ENCODE results near the gene PIK3CG.
A peak's percentile ranks its signal among the peaks of the same experiment; 100 is the strongest.

The PIK3CG gene

GRCh38 chr7:106868364-106868763 is 3.3 kb downstream of the PIK3CG start:
- no peak for TF ChIP-seq POLR2AphosphoS5 (IDR thresholded peaks at IDR 0.05; ENCODE audit: low read depth, low read length)
- no peak for TF ChIP-seq TAF1 (IDR thresholded peaks at IDR 0.05; ENCODE audit: low read depth, low read length)
- TF ChIP-seq POU2F2 (IDR thresholded peaks at IDR 0.05; ENCODE audit: low read depth, low read length) = no peak
- no peak for TF ChIP-seq POLR2A (IDR thresholded peaks at IDR 0.05; ENCODE audit: low read depth, low read length)
- TF ChIP-seq PAX5 (IDR thresholded peaks at IDR 0.05; ENCODE audit: insufficient read depth, low read length, severe bottlenecking) = no peak
- TF ChIP-seq SPI1 (IDR thresholded peaks at IDR 0.05; ENCODE audit: low read depth, low read length) = no peak
- DNase-seq (ENCODE audit: insufficient read length, low spot score) (no peak), FAIRE-seq (no peak)

- DNase-seq (ENCODE audit: insufficient read length, low spot score) (no peak), FAIRE-seq (no peak)
- TF ChIP-seq SPI1 (IDR thresholded peaks at IDR 0.05; ENCODE audit: low read depth, low read length) = no peak
- no peak for TF ChIP-seq POLR2A (IDR thresholded peaks at IDR 0.05; ENCODE audit: low read depth, low read length)
- TF ChIP-seq POU2F2 (IDR thresholded peaks at IDR 0.05; ENCODE audit: low read depth, low read length) = no peak
- no peak for TF ChIP-seq TAF1 (IDR thresholded peaks at IDR 0.05; ENCODE audit: low read depth, low read length)
- no peak for TF ChIP-seq PAX5 (IDR thresholded peaks at IDR 0.05; ENCODE audit: insufficient read depth, low read length, severe bottlenecking)
- TF ChIP-seq POLR2AphosphoS5 (IDR thresholded peaks at IDR 0.05; ENCODE audit: low read depth, low read length) = no peak
These were observed 4.9 kb downstream of the PIK3CG start for GRCh38 chr7:106869954-106870353.

GRCh38 chr7:106870528-106870927 is 5.4 kb downstream of the PIK3CG start:
- FAIRE-seq = no peak
- no peak for DNase-seq (ENCODE audit: insufficient read length, low spot score)
- no peak for TF ChIP-seq PAX5 (IDR thresholded peaks at IDR 0.05; ENCODE audit: insufficient read depth, low read length, severe bottlenecking)
- TF ChIP-seq POLR2A (IDR thresholded peaks at IDR 0.05; ENCODE audit: low read depth, low read length) = no peak
- TF ChIP-seq TAF1 (IDR thresholded peaks at IDR 0.05; ENCODE audit: low read depth, low read length) = no peak
- TF ChIP-seq SPI1 (IDR thresholded peaks at IDR 0.05; ENCODE audit: low read depth, low read length) = no peak

GRCh38 chr7:106870983-106871410 is 5.9 kb downstream of the PIK3CG start:
- peak; percentile 34 for DNase-seq (ENCODE audit: insufficient read length, low spot score)
- peak; percentile 91 for FAIRE-seq
- TF ChIP-seq SPI1 (IDR thresholded peaks at IDR 0.05; ENCODE audit: low read depth, low read length) (peak; percentile 99), PAX5 (IDR thresholded peaks at IDR 0.05; ENCODE audit: insufficient read depth, low read length, severe bottlenecking) (no peak), POU2F2 (IDR thresholded peaks at IDR 0.05; ENCODE audit: low read depth, low read length) (no peak)

GRCh38 chr7:106871793-106872571 is 6.9 kb downstream of the PIK3CG start:
- TF ChIP-seq POLR2AphosphoS5 (IDR thresholded peaks at IDR 0.05; ENCODE audit: low read depth, low read length) (peak; percentile 47; the same call in 1 of the 2 replicates), SPI1 (IDR thresholded peaks at IDR 0.05; ENCODE audit: low read depth, low read length) (no peak), PAX5 (IDR thresholded peaks at IDR 0.05; ENCODE audit: insufficient read depth, low read length, severe bottlenecking) (no peak)
- DNase-seq (ENCODE audit: insufficient read length, low spot score) = no peak
- FAIRE-seq = peak; percentile 50

- TF ChIP-seq POLR2A (IDR thresholded peaks at IDR 0.05; ENCODE audit: low read depth, low read length) = no peak
- no peak for TF ChIP-seq SPI1 (IDR thresholded peaks at IDR 0.05; ENCODE audit: low read depth, low read length)
- no peak for TF ChIP-seq PAX5 (IDR thresholded peaks at IDR 0.05; ENCODE audit: insufficient read depth, low read length, severe bottlenecking)
- TF ChIP-seq POLR2AphosphoS5 (IDR thresholded peaks at IDR 0.05; ENCODE audit: low read depth, low read length) = no peak
- no peak for TF ChIP-seq TAF1 (IDR thresholded peaks at IDR 0.05; ENCODE audit: low read depth, low read length)
- TF ChIP-seq POU2F2 (IDR thresholded peaks at IDR 0.05; ENCODE audit: low read depth, low read length) = no peak
- no peak for FAIRE-seq
- no peak for DNase-seq (ENCODE audit: insufficient read length, low spot score)
These were observed 7.7 kb downstream of the PIK3CG start for GRCh38 chr7:106872763-106873162.

GRCh38 chr7:106874076-106874475 is 9.0 kb downstream of the PIK3CG start:
- DNase-seq (ENCODE audit: insufficient read length, low spot score) (no peak), FAIRE-seq (no peak)
- TF ChIP-seq PAX5 (IDR thresholded peaks at IDR 0.05; ENCODE audit: insufficient read depth, low read length, severe bottlenecking) (no peak), TAF1 (IDR thresholded peaks at IDR 0.05; ENCODE audit: low read depth, low read length) (no peak), POLR2AphosphoS5 (IDR thresholded peaks at IDR 0.05; ENCODE audit: low read depth, low read length) (no peak), POLR2A (IDR thresholded peaks at IDR 0.05; ENCODE audit: low read depth, low read length) (no peak), POU2F2 (IDR thresholded peaks at IDR 0.05; ENCODE audit: low read depth, low read length) (no peak), SPI1 (IDR thresholded peaks at IDR 0.05; ENCODE audit: low read depth, low read length) (no peak)

- FAIRE-seq = no peak
- TF ChIP-seq PAX5 (IDR thresholded peaks at IDR 0.05; ENCODE audit: insufficient read depth, low read length, severe bottlenecking) (no peak), SPI1 (IDR thresholded peaks at IDR 0.05; ENCODE audit: low read depth, low read length) (no peak), TAF1 (IDR thresholded peaks at IDR 0.05; ENCODE audit: low read depth, low read length) (no peak), POLR2A (IDR thresholded peaks at IDR 0.05; ENCODE audit: low read depth, low read length) (no peak), POLR2AphosphoS5 (IDR thresholded peaks at IDR 0.05; ENCODE audit: low read depth, low read length) (no peak), POU2F2 (IDR thresholded peaks at IDR 0.05; ENCODE audit: low read depth, low read length) (no peak)
- DNase-seq (ENCODE audit: insufficient read length, low spot score) = no peak
These were observed 10.4 kb downstream of the PIK3CG start for GRCh38 chr7:106875508-106875907.

- FAIRE-seq = no peak
- no peak for TF ChIP-seq POLR2A (IDR thresholded peaks at IDR 0.05; ENCODE audit: low read depth, low read length)
These were observed 13.8 kb downstream of the PIK3CG start for GRCh38 chr7:106878748-106879439.

GRCh38 chr7:106881984-106882383 is 16.9 kb downstream of the PIK3CG start:
- FAIRE-seq = no peak

More at GRCh38 chr7:106878748-106879439, 13.8 kb downstream of the PIK3CG start:
- no peak for DNase-seq (ENCODE audit: insufficient read length, low spot score)

More at GRCh38 chr7:106881984-106882383, 16.9 kb downstream of the PIK3CG start:
- TF ChIP-seq PAX5 (IDR thresholded peaks at IDR 0.05; ENCODE audit: insufficient read depth, low read length, severe bottlenecking) = no peak
- no peak for TF ChIP-seq POLR2A (IDR thresholded peaks at IDR 0.05; ENCODE audit: low read depth, low read length)
- no peak for DNase-seq (ENCODE audit: insufficient read length, low spot score)

All from GM12891 (cell line).